NCI-H2171 (cell line): Measurements from ENCODE around the gene HSPD1.

Experiments
- DNase-seq: peaks from one replicate; lab custom pipeline; 2025; lab: John Stamatoyannopoulos, UW

Gene HSPD1

DNA sequence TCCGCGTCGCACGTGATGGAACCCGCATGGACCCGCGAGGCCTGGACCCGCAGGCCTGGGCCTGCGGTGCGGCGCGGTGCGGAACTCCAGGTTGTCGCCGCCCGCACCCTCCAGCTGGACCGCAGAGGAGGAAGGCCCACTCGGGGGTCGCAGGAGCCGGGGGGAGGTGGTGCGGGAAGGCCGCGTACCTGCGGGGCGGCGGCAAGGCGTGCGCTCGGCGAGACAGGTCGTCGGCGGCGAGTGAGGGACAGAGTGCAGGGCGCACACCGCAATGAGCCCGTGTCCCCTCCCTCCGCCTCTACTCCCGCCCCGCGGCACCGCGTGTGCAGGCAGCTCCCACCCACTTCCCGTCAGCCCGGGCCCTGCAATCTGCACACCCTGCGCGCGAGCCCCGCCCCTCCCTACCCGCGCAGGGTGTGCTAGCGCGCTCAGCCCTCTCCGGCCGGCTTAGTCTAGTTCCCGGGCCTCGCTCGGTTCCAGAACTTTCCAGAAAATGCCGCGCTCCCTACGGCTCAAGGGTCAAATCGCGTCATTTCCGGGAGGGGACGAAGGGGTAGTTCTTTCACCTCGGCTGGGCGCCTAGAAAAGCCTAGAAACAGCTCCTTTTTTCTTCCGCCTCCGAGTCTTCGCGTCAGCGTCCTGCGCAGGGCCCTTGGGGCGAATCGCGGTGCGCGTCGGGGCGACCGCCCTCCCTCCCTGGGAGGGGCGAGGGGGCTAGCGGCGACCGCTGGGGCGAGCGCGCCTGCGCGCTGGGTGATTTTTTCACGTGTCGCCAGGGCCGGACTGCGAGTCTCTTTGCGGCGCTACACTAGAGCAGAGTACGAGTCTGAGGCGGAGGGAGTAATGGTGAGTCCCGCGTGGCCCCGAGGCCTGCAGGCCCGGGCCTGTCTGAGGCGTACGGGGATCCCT is at the start of gene HSPD1, which contains the start of gene HSPE1:
Gene HSPD1 (minus strand): TSS at position 247 of the 909 bp plus-strand sequence. CDS start 992 bp downstream, outside the sequence.
Gene HSPE1 (plus strand): TSS at position 786 of the 909 bp plus-strand sequence. CDS start 58 bp downstream, at position 844.
- DNase-seq: peak; percentile 100

DNA sequence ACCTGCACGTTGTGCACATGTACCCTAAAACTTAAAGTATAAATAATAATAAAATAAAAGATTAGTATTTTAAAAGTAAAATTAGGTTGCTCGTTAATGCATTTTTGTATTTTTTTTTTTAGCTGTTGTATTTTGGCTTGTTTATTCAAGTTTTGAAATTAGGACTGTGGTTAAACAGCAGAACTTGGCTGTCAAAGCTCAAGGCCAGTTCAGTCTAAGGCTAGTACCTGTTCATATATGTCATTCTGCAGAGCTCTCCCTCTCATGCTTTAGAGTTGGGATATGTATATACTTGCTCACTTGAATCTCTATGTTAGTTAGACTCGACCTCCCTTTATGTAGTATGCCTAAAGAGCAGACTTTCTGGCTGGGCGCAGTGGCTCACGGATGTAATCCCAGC is 48.9 kb upstream of the HSPD1 start:
- DNase-seq: no peak

DNA sequence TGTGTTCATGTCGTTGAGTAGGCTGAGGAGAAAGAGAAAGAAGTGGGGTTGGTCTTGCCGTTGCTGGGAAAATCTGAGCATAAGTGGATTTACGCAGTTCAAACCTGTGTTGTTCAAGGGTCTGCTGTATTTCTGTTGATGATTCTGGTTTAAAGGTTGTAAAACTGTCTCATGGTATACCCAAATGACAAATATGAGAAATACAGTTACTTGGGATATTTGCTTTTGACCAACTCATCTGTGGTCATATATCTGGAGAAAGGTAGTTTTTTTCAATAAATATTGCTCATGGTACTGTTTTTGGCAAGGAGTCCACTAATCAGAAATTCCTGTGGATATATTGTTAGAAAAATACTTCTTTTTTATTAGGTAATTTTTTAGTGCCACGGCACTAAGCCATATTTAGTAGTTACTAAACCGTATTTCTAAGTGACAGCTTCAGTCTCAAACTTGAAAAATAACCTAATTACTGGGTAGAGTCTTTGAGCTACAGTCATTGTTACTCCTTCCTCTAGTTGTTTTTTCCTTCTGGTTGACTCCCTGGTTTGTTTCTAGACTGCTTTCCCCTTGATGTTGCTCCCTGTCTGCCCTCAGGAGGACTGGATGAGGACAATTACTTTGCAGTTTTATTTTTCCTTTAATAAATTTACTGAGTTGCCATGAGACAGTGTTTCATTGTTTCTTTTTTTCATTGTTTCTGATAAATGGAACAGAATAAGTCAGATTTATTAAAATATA is 47.7 kb upstream of the HSPD1 start:
- DNase-seq: no peak

DNA sequence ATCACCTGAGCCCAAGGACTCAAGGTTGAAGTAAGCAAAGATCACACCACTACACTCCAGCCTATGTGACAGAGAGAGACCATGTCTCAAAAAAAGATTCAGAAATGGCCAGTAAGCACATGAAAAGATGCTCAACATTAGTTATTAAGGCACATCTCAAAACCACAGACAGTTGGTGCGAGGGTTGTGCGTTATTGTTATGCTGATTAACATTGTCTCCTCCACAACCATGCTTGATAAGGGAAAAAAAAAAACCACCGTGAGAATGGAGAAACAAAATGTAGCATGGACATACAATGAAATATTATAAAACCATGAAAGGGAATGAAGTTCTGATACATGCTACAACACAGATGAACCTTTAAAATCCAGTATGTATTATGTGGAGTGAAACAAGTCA is 43.6 kb upstream of the HSPD1 start:
- no peak for DNase-seq

DNA sequence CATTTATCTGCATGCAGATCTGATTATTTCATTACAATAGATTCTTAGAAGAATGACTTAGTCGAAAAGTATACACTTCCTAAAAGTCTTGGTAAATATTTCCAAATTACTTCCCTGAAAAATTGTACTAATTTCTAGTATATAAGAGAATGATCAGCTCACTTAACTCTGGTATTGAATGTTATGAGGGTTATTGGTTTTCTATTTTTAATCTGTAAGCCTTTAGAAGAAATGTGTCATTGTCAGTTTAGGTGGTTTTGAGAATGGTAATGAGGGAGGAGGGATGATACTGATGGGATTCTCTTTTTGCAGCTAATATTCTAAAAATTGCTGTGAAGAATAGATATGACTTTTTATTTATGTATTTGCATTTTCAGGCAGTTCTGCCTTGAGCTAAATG is 40.1 kb upstream of the HSPD1 start:
- no peak for DNase-seq

DNA sequence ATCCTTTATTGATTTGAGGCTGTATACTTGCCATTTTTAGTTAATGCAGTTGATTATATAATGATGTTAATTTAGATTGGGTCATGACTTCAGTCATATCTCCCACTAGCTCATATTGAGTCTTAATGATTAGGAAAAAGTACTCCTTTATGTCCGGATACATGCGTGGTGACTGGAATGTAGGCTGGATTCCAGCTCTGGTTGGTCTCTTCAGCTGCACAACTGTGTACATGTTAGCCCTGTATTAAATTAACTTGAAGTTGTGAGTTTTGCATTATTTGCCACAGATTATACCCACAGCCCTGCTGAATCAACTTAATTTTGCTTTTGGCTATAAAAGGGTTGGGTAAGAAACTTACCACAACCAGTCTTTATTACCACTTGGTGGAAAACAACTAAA is 38.8 kb upstream of the HSPD1 start:
- no peak for DNase-seq

DNA sequence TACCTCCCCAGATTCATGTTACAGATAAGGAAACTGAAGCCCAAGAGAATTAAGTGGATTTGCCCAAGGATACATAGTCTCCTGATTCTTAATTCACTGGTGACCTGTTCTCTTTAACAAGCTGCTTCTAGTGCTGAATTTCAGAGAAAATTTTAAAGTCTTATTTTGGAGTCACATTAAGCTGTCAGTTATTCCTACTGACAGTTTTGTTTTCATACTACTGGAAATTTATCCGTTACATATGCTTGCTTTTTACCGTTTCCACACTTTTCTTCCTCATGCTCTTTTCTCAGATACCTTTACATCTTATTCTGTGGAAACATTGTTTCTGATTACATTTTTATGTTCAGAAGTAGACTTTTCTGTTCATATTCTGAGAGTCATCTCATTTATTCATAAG is 17.5 kb upstream of the HSPD1 start:
- DNase-seq: no peak

DNA sequence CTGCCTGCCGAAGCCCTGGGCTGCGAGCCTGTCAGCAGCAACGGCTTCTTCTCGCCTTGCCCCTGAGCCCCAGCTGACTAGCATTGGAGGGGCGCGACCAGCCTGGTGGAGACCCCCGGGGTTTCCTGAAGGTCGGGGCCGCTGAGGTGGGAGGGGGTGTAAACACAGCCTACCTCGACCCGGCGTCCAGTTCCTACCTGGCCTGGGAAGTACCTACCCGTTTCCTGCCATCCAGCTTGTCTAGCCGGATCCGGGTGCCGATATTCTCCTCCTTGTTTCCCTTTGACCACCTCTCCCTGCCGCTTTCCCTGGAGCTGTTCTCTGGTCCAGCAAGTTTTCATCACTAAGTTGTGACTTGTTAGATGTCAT is 16.7 kb upstream of the HSPD1 start:
- no peak for DNase-seq

DNA sequence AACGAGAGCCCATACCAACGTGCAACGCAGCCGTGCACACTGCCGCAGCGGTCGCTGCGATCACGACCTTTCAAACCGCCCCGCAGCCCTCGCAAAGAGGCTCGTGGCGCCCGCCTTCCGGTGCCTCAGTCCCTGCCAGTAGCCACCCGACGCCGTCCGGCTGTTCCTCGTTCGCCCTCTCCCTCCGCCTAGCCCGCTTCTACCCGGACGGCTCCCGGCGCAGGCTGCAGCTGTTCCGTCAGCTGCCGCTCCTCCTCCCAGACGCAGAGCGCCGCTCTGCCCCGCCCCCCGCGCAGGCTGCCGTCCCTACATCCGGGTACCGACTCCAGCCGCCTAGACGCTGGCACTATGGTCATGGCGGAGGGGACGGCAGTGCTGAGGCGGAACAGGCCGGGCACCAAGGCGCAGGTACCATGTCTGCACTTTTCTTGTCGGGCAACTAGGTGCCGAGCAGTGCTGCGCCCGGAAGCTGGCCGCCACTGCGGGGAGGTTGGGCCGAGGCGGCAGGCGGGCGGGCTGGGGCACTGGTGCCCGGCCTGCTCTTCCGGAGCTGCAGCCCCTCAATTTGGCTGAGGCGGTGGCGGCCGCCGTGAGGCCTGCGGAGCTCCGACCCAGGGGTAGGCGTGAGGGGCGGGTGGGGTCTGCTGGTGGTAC is 16.2 kb upstream of the HSPD1 start, which contains the start of gene MOB4:
Gene MOB4 (plus strand): TSS at position 328 of the 654 bp plus-strand sequence. CDS start 21 bp downstream, at position 349.
- peak; percentile 95 for DNase-seq

DNA sequence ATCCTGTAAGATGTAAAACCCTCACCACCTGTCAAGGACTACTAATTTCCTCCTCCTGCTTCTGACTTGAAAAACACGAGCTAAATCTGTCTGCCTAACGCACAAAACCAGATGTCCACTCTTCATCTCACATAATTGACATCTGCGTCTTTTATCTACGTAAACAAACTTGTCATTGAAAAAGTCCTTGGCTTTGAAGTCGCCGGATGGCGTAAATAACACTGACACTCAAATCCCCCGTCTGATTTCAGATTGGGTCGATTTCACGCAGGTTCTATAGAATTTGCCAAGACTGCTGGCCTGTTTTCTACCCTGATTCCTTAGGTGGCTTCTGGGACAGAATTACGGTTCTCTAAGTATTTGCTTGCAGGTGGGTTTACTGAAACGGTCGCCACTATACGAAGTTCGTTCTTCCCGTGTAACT is 15.7 kb upstream of the HSPD1 start:
- DNase-seq: peak; percentile 64

DNA sequence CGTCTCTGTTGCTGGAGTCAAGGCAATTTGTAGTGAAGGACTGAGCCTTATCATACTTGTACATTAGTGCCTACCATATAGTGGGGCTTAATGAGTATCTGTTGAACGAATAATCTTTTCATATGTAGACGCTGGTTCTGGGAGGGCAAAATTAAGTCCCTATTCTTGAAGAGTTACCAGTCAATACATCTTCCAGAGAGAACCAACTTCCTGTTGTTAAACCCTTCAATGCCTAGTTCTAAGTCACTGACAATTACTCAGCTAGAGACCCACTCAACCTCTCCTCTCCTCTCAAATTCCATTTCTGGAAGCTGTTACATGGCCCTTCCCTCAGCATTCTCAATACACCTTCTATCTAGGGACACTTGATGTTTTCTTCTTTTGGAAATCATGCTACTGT is 15.1 kb upstream of the HSPD1 start:
- DNase-seq: no peak

DNA sequence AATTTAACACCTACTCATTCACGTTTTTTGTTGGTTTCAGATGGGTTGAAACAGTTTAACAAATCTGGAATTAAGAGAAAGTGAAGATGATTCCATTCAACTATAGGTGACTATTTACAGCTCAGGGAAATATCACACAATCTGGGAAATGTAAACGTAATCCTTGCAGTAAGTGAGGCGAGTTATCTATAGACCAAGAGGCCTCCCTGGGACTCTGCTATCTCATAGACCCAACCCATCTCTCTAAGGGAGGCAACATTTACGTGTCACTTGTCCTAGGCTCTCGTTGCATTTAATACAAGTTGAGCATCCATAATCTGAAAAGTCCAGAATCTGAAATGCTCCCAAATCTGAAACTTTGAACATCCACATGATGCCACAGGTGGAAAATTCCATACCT is 14.3 kb upstream of the HSPD1 start:
- no peak for DNase-seq

DNA sequence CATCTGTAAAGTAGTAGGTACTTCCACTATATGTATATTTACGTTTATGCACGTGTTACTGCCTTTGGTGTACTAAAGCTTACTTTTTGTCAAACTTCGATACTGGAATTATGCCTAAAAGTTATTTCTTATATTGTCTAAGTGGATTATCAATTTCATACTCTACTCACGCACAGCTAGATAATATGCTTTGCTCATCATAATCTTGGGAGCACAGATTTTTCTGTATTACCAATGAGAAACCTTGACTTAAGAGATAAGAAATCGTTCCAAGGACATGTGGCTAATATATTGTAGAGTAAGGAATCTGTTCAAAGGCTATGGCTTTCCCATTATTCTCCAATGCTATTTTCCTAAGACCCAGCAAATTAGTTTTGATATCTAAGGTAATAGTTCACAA is 7.0 kb upstream of the HSPD1 start:
- DNase-seq: no peak

DNA sequence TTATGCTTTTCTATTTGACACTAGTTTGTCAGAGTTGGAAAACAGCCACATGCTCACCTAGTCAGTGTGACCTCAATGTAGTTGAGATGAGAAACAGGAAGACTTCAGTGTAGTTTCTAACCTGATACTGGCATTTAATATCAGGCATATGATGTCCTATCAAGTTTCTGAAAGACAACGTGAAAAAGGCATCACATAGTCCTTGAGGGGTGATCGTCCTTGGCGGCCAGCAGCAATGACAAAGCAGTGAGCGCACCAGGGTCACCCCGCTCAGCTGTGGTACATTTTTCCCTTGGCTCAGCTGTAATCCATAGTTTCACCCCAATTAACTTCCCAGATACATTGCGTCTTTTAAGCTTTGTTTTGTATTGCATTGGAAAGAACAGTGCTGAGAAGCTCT is 4.9 kb upstream of the HSPD1 start:
- no peak for DNase-seq

DNA sequence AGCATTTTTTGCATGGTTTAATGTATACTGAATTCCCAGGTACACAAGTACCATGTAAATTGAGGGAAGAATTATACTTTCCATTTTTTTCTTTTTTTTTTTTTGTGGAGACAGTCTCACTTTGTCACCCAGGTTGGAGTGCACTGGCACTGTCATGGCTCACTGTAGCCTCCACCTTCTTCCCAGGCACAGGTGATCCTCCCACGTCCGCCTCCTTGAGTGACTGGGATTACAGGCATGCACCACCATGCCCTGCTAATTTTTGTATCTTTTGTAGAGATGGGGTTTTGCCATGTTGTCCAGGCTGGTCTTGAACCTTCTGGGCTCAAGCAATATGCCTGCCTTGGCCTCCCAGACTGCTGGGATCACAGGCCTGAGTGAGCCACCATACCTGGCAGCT is 4.4 kb upstream of the HSPD1 start:
- DNase-seq: no peak

DNA sequence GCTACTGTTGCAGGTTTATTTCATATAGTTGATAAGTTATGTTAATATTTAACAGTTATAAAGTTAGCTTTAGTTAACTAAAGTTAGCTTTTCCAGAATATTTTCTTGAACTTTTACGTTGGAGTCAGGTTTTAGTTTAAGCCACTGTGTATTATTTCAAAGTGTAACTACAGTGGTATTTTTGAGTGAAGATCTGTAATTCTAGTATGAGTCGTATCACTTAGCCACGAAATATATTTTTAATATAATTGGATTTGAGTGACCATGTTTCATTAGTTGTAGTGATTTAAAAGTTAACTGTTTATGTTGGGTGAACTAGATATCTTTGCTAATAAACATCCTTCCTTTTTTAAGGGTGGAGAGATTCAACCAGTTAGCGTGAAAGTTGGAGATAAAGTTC is 3.0 kb upstream of the HSPD1 start:
- DNase-seq: no peak

DNA sequence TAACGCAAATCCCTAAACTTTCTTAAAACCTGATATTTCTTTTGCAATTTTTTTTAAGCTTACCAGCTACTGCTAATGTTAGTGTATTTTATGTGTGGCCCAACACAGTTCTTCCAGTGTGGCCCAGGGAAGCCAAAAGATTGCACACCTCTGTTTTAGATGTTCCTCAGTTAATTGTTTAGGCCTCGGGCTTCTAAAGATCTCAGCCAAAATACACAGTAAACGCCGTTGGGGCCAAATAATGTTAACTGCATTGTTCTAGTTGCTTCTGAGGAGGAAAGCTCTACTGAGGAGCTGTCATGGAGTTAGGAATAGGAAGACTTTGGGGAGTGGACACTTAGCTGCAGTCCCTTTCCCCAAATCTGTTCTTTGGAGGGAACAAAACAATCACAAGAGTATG is 2.6 kb upstream of the HSPD1 start:
- DNase-seq: no peak

DNA sequence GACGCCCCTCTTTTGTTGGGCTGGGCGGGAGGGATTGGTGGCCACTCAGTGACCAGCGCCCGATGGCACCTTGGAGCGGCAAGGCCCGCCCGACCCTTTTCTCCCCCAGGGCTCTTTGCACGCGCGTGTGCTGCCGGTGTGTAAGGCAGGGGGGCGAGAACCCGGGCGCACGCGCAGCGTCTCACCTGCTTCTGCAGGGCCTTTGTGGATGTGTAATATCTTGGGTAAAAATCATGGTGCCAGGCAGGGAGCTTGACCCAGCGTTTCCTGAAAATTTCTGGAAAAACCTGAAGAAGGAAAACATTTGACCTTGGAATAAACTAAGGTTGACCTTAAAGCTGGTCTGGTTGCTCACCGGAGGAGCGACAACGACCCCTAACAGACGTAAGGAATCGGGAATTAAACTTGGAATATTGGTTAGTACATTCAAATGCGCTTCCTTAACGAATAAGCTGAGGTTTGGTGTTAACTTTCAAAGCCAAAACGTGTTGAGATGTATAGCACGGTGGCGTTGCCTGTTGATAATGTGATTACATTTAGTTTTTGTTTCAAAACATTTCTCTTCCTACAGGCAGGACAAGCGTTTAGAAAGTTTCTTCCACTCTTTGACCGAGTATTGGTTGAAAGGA is 977 bp upstream of the HSPD1 start:
- DNase-seq: no peak

DNA sequence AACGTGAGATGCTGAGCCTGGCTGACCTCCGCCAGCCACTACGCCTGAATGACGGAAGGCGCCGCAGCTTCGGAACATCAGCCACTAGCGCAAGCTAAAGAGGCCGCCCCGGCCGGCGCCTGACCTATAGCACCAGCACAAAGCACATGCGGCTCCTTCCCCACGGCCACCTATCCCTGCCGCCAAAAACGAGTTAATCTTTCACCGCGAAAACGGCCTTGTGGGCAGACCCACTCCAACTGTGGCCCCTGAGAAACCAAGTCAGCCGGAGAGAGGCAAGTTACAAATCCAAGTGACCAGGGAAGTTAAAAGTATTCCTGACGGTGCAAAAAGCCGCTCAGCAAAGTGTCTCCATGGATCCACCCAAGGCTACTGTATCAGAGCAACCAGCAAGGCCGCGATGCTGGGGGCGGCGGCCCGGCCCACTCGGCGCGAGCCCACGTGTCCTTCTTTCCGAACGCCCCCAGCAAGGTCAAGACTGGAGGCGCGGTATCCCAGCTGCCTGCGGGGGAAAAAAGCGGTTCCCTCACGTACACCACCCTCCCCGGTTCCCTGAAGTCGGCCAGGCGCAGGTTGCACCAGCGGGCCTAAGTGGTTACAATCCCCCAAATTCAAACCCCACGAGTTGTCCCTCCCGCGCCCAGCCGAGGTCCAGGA is 575 bp downstream of the HSPD1 start:
- peak; percentile 6 for DNase-seq

DNA sequence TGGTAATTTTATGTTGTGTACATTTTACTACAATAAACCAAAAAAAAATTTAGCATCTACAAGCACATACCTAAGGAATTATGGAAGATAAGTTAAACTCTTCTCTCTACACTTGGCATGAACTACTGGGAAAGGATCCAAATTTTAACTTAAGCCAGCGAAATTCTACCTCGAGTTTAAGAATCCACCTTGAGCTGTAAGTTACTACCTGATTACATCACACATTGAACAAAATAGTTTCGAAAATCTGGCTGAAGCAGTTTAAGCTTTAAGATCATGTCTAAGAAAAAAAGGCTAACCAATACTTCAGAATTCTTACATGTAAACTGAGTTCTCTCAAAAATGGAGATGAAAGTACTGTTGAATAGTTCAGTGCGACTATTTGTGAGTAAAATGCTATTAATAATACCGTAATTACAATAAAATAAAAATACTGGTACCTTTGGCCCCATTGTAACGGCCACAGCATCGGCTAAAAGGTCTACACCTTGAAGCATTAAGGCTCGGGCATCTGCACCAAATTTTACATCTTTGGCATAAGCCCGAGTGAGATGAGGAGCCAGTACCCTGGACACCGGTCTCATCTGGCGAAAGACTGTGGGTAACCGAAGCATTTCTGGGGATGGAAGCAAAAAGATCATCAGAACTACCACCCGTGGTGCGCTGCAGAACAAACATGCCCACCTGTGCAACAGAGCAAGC is 1.3 kb downstream of the HSPD1 start:
- no peak for DNase-seq

DNA sequence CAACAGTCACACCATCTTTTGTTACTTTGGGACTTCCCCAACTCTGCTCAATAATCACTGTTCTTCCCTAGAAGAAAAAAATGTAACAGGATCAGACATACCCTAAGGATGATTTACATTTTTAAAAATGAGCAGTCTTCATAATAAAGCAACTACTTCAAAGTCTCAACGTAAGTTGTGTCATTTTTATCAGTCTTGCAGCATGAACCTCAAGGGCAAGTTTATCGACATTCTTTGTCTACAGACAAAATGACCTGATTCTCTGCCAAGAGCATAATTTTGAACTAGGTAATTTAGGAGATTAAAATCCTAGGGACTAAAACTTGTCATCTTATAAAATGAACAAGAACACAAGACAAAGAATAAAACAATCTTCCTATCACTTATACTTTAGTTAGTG is 2.3 kb downstream of the HSPD1 start:
- DNase-seq: no peak
